ENCODE results near the gene HACL1. TPM values are rescaled to one million over a fixed set of nuclear protein-coding genes. Genes with fewer than 3 reads are reported as not detected.
"Not testable (repeated sequence)": the region's sequence is repeated elsewhere in the genome, so short reads cannot be mapped to it uniquely, and the experiment has no call there.

HACL1 gene
- total and polyA plus RNA-seq, 9 donors, result 11.3 to 22.7 (median 17.6) TPM

GRCh38 chr3:15610082-15610759 is 8.9 kb upstream of the HACL1 start:
- intact Hi-C loops (cut with DNase I), result no loop called here
- TF ChIP-seq EP300 (IDR thresholded peaks at IDR 0.05), result no peak
- TF ChIP-seq POLR2A (IDR thresholded peaks at IDR 0.05), result no peak
- no peak for TF ChIP-seq CTCF (IDR thresholded peaks at IDR 0.05)
- Histone ChIP-seq H3K4me1 (ENCODE audit: insufficient read depth) (peaks cover 14% of the 10 kb centered on the region), H3K27me3 (no peaks in the 10 kb centered on the region), H3K36me3 (no peaks in the 10 kb centered on the region), H3K27ac (no peak overlapping the region), H3K9me3 (no peaks in the 10 kb centered on the region), H3K4me3 (no peak overlapping the region)
- WGBS, 3 donors, result 45 to 53% (median 48%) methylated on average over 4 of the region's 4 CpGs
- DNase-seq, result peak in 4 of 5 donors; percentile 31 to 57 (median 42)

GRCh38 chr3:15606434-15606891 is 5.1 kb upstream of the HACL1 start:
- Histone ChIP-seq H3K36me3 (no peaks in the 10 kb centered on the region), H3K9me3 (no peaks in the 10 kb centered on the region), H3K4me3 (no peak overlapping the region), H3K27ac (peak overlapping the region in 1 of 2 donors; percentile 46), H3K27me3 (no peaks in the 10 kb centered on the region), H3K4me1 (ENCODE audit: insufficient read depth) (peaks cover 17% of the 10 kb centered on the region)
- DNase-seq, result no peak
- intact Hi-C loops (cut with DNase I), result no loop called here
- no peak for TF ChIP-seq EP300 (IDR thresholded peaks at IDR 0.05)
- no peak for TF ChIP-seq CTCF (IDR thresholded peaks at IDR 0.05)
- TF ChIP-seq POLR2A (IDR thresholded peaks at IDR 0.05), result no peak
- WGBS, 3 donors, result 56 to 65% (median 64%) methylated on average over 2 of the region's 2 CpGs

- H3K36me3 ChIP-seq; H3K9me3 ChIP-seq; intact Hi-C loops (cut with DNase I); H3K27me3 ChIP-seq; H3K4me3 ChIP-seq; H3K27ac ChIP-seq; DNase-seq: not testable (repeated sequence)
- peaks cover 18% of the 10 kb centered on the region for H3K4me1 ChIP-seq (ENCODE audit: insufficient read depth)
- WGBS, 3 donors, result 89 to 93% (median 91%) methylated on average over 1 of the region's 1 CpG
These were observed 3.2 kb upstream of the HACL1 start for GRCh38 chr3:15604584-15604983.

GRCh38 chr3:15602816-15603215 is 1.4 kb upstream of the HACL1 start:
- H3K36me3 ChIP-seq; H3K4me3 ChIP-seq; H3K27me3 ChIP-seq; intact Hi-C loops (cut with DNase I); H3K9me3 ChIP-seq; DNase-seq; H3K27ac ChIP-seq: not testable (repeated sequence)
- peaks cover 13% of the 10 kb centered on the region for H3K4me1 ChIP-seq (ENCODE audit: insufficient read depth)
- WGBS, 3 donors, result 88 to 96% (median 95%) methylated on average over 3 of the region's 3 CpGs

GRCh38 chr3:15602146-15602536 is 772 bp upstream of the HACL1 start:
- no peaks in the 10 kb centered on the region for H3K27me3 ChIP-seq
- no peak for DNase-seq
- H3K4me3 ChIP-seq, result peak overlapping the region; percentile 92
- 1 to 3% (median 2%) methylated on average over 9 of the region's 9 CpGs for WGBS, 3 donors
- H3K9me3 ChIP-seq, result no peaks in the 10 kb centered on the region
- H3K27ac ChIP-seq, result peak overlapping the region; percentile 13 to 79
- peaks cover 13% of the 10 kb centered on the region for H3K4me1 ChIP-seq (ENCODE audit: insufficient read depth)
- TF ChIP-seq EP300 (IDR thresholded peaks at IDR 0.05) (no peak), POLR2A (IDR thresholded peaks at IDR 0.05) (no peak), CTCF (IDR thresholded peaks at IDR 0.05) (no peak)
- H3K36me3 ChIP-seq, result no peaks in the 10 kb centered on the region
- intact Hi-C loops (cut with DNase I), result no loop called here
